ENCODE results near the gene RCHY1.
"Not testable (repeated sequence)": the region's sequence is repeated elsewhere in the genome, so short reads cannot be mapped to it uniquely, and the experiment has no call there.

The RCHY1 gene

DNA sequence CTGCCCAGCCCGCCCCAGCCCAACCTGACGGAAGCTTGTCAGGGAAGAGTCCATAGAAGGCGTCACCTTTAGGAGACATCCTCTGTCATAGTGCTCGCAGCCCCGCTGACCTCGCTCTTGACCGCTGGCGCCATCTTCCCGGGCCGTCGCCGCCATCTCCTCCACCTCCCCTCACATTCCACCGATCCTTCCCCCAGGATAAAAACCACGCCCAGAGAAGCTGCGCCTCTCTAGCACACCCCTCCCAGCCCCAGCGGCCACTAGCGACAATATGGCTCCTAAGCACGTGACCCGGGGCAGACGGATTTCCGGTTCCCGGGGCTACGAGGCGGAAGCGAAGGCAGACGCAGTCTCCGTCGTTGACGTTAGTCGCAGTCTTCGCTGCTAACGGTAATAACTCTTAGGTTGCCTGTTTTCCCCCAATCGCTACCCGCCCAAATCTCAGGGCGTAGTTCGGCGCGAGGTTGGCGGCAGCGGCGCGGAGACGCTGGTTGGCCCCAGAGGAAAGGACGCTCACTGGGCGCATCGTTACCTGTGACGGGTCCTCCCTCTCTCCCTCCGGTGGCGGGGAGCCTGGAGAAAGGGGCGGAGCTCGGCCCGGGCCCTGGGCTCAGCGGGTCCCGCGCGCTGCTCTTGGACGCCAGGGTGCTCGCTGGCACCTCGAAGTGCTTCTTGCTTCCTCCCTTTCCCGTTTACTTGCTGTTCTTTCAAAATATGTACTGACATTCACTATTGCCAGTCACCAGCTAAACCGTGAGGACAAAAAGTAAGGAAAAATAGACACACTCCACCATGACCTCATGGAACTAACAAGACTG lies at the start of gene RCHY1, which contains the start of gene THAP6:
Gene RCHY1 (minus strand): TSS at position 273 of the 818 bp plus-strand sequence. CDS start 117 bp downstream, at position 156.
Gene THAP6 (plus strand): TSS at position 343 of the 818 bp plus-strand sequence. CDS start 980 bp downstream, outside the sequence.
- peak; percentile 91 for DNase-seq

GRCh38 chr4:75561789-75562188 lies 47.6 kb upstream of the RCHY1 start:
- DNase-seq = no peak

- no peak for DNase-seq
These were observed 43.5 kb upstream of the RCHY1 start for GRCh38 chr4:75557696-75558095.

DNA sequence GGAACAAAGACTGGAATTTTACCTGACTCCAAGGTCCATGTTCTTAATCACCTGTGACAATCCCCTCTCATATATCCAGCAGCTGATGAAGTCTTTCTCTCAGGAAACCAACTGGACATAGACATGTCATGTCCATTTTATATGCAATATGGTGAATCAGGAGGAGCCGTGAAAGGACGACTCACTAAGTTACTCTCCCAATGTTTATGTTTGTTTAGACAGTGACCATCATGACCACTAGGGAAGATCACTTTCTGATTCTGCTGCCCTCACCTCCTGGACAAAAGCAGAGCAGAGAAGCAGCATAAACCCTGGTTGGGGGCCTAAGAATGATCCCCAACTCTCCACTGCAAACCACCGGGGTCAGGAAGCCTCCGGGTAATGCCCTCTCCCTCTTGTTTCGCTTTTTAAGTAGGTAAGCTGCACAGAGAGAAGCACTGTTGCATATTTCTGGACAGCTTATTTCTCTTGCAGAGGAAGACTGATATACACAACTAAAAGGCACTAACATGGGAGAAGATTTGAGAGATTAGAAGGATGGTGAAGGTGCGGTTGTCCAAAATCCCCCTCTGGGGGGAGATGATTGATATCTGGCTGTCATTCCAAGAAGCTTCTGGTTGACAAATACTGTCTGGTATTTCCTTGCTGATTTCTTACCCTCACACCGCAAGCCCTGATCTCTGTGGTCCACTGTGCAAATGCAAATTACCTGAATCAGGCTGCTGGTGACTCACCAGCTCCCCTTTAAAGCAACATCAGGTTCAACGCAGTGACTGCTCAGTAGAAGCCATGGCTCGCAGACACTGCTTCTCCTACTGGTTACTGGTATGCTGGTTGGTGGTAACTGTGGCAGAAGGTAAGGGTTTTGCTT lies 41.3 kb upstream of the RCHY1 start, which contains the start of gene ODAPH:
Gene ODAPH (plus strand): TSS at position 773 of the 871 bp plus-strand sequence. CDS start 17 bp downstream, at position 790.
- DNase-seq = no peak

GRCh38 chr4:75552452-75552851 lies 38.2 kb upstream of the RCHY1 start:
- DNase-seq = no peak

GRCh38 chr4:75549019-75549418 lies 34.8 kb upstream of the RCHY1 start:
- DNase-seq = no peak

- no peak for DNase-seq
These were observed 33.6 kb upstream of the RCHY1 start for GRCh38 chr4:75547647-75548387.

GRCh38 chr4:75545526-75545925 lies 31.3 kb upstream of the RCHY1 start:
- DNase-seq = no peak

- DNase-seq = no peak
These were observed 30.7 kb upstream of the RCHY1 start for GRCh38 chr4:75544870-75545269.

DNA sequence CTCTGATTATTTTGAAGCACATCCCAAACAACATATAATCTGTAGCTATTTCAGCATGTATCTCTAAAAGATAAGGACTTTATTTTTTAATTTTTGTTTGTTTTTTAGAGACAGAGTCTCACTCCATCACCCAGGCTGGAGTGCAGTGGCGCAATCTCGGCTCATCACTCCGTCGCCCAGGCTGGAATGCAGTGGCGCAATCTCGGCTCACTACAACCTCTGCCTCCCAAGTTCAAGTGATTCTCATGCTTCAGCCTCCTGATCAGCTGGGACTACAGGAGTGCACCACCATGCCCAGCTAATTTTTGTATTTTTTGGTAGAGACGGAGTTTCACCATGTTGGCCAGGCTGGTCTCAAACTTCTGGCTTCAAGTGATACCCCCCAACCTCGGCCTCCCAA lies 30.0 kb upstream of the RCHY1 start:
- not testable (repeated sequence) for DNase-seq

GRCh38 chr4:75542824-75543223 lies 28.6 kb upstream of the RCHY1 start:
- no peak for DNase-seq

DNA sequence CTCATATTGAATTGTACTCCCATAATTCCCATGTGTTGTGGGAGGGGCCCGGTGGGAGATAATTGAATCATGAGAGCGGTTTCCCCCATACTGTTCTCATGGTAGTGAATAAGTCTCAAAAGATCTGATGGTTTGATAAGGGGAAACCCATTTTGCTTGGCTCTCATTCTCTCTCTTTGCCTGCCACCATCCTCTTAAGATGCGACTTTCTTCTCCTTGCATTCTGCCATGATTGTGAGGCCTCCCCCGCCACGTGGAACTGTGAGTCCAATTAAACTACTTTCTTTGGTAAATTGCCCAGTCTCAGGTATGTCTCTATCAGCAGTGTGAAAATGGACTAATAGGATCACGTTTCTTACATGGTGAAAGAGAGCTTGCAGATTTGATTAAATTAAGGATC lies 23.1 kb upstream of the RCHY1 start:
- DNase-seq = not testable (repeated sequence)

DNA sequence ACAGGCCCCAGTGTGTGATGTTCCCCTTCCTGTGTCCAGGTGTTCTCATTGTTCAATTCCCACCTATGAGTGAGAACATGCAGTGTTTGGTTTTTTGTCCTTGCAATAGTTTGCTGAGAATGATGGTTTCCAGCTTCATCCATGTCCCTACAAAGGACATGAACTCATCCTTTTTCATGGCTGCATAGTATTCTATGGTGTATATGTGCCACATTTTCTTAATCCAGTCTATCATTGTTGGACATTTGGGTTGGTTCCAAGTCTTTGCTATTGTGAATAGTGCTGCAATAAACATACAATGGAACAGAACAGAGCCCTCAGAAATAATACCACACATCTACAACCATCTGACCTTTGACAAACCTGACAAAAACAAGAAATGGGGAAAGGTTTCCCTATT lies 19.7 kb upstream of the RCHY1 start:
- DNase-seq = not testable (repeated sequence)

GRCh38 chr4:75533339-75533887 lies 19.2 kb upstream of the RCHY1 start:
- not testable (repeated sequence) for DNase-seq

- not testable (repeated sequence) for DNase-seq
These were observed 17.4 kb upstream of the RCHY1 start for GRCh38 chr4:75531536-75532143.

GRCh38 chr4:75530556-75531322 lies 16.5 kb upstream of the RCHY1 start:
- DNase-seq = no peak

DNA sequence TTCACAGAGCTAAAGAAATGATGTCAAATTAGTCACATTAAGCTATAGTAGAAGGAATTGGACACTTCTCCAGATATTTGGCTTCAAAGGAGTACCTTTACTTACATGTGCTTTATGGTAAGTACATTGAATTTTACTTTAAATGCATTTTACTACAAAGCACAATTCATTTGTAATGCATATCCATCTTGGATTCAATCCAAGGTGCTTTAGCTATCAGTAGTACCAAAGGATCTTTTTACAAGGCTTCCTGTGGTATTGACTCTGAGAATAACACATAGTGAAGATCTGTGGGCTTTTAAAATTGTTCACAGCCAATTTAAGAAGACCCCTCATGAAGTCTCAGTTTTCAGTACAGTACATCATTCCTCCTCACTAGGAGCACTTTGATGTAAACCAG lies 13.3 kb upstream of the RCHY1 start:
- no peak for DNase-seq

DNA sequence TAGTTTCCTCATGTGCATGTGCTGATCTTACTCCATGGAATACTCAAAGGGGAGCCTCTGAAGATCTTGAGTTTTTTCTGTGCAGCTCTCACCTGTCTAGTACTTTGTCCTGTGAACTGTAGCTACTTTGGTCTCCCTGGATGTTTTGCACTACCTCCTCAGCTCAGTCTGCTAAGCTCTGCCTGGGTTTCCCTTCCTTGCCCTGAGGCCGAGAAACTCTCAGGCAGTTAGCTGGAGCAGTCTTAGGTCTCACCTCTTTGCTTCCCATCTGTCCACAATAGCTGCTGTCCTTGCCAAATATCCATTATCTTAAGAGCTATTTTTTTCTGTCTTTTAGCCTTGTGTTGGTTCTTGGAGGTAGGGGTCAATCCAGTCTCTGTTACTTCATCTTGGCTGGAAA lies 11.7 kb upstream of the RCHY1 start:
- DNase-seq = no peak

DNA sequence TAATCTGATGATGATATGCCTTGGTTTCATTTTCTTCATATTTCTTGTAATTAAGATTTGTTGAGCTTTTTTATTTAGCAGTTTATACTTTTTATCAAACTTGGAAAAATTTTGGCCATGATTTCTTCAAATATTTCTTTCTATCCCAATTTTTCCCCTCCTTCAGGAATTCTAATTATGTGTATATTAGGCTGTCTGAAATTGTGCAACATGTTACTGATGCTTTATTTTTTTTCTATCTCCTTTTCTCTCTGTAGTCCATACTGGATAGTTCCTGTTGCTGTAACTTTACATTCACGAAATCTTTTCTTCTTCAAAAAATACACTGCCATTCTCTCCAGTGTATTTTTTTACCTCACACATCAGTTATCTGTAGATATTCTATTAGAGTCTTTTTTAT lies 10.9 kb upstream of the RCHY1 start:
- DNase-seq = no peak

GRCh38 chr4:75519452-75519851 lies 5.2 kb upstream of the RCHY1 start:
- not testable (repeated sequence) for DNase-seq

DNA sequence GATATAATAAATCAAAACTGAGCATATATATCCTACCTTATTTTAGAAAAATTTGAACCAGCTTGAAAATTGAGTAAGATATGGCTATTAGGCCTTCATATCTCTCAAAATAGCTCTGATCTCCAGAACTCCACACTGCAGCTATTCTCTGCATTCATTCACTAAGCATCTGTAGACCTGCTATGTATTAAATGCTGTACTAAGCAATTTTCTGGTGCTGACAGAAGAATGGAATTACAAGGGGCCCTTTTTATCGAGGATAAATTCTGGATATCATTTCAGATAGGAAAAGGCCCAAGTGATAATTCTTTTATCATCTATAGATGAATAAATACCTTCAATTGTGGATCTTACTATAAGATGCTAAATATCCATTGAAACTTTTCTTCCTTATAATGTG lies 1.9 kb upstream of the RCHY1 start:
- DNase-seq = no peak
